HEK293 (cell line): ENCODE measurements around the gene RNF31.

Experiments used
- BCL11A ChIP-seq: fragments of 450-650 bp; formaldehyde crosslinking; IDR thresholded peaks from 2 replicates; pipeline ENCODE4 v1.5.1; 2016; ENCODE audit warnings: low read depth, missing biosample characterization, missing genetic modification characterization
- EGR2 ChIP-seq: fragments of 450-650 bp; formaldehyde crosslinking; IDR thresholded peaks from 2 replicates; pipeline ENCODE4 v1.5.1; 2016; ENCODE audit warnings: low read depth, missing biosample characterization, missing genetic modification characterization
- FEZF1 ChIP-seq: fragments of 450-650 bp; formaldehyde crosslinking; IDR thresholded peaks from 2 replicates; pipeline ENCODE4 v1.5.1; 2016; ENCODE audit warnings: missing biosample characterization, missing genetic modification characterization
- GLIS2 ChIP-seq: fragments of 450-650 bp; formaldehyde crosslinking; IDR thresholded peaks from 2 replicates; pipeline ENCODE4 v1.5.1; 2016; ENCODE audit warnings: missing biosample characterization, missing genetic modification characterization
- OVOL3 ChIP-seq: fragments of 450-650 bp; formaldehyde crosslinking; IDR thresholded peaks from 2 replicates; pipeline ENCODE4 v1.5.1; 2016; ENCODE audit warnings: missing biosample characterization, missing genetic modification characterization
- SALL2 ChIP-seq: fragments of 450-650 bp; formaldehyde crosslinking; IDR thresholded peaks from 2 replicates; pipeline ENCODE4 v1.5.0; 2017; ENCODE audit warnings: missing biosample characterization, mild to moderate bottlenecking, missing genetic modification characterization, borderline replicate concordance
- WT1 ChIP-seq: fragments of 450-650 bp; formaldehyde crosslinking; IDR thresholded peaks from 2 replicates; pipeline ENCODE4 v1.5.1; 2016; ENCODE audit warnings: missing biosample characterization, missing genetic modification characterization
- YY1 ChIP-seq: fragments of 450-650 bp; formaldehyde crosslinking; IDR thresholded peaks from 2 replicates; pipeline ENCODE4 v1.5.1; 2018; ENCODE audit warnings: missing biosample characterization, missing genetic modification characterization
- ZBTB1 ChIP-seq: fragments of 450-650 bp; formaldehyde crosslinking; IDR thresholded peaks from 2 replicates; pipeline ENCODE4 v1.5.1; 2016; ENCODE audit warnings: missing biosample characterization, missing genetic modification characterization
- ZBTB17 ChIP-seq: fragments of 450-650 bp; formaldehyde crosslinking; IDR thresholded peaks from 2 replicates; pipeline ENCODE4 v1.5.1; 2016; ENCODE audit warnings: missing biosample characterization, missing genetic modification characterization
- ZBTB20 ChIP-seq: fragments of 450-650 bp; formaldehyde crosslinking; IDR thresholded peaks from 2 replicates; pipeline ENCODE4 v1.5.1; 2016; ENCODE audit warnings: missing biosample characterization, missing genetic modification characterization
- ZEB2 ChIP-seq: fragments of 450-650 bp; formaldehyde crosslinking; IDR thresholded peaks from 2 replicates; pipeline ENCODE4 v1.5.1; 2016; ENCODE audit warnings: missing biosample characterization, missing genetic modification characterization
- ZFHX2 ChIP-seq: fragments of 450-650 bp; formaldehyde crosslinking; conservative IDR thresholded peaks from 2 replicates; pipeline ENCODE4 v1.5.1; 2016; ENCODE audit warnings: missing biosample characterization, missing genetic modification characterization
- ZFP69B ChIP-seq: fragments of 450-650 bp; formaldehyde crosslinking; IDR thresholded peaks from 2 replicates; pipeline ENCODE4 v1.5.1; 2016; ENCODE audit warnings: missing biosample characterization, missing genetic modification characterization
- ZNF121 ChIP-seq: fragments of 450-650 bp; formaldehyde crosslinking; IDR thresholded peaks from 2 replicates; pipeline ENCODE4 v1.5.1; 2016; ENCODE audit warnings: missing biosample characterization, missing genetic modification characterization
- ZNF146 ChIP-seq: fragments of 450-650 bp; formaldehyde crosslinking; IDR thresholded peaks from 2 replicates; pipeline ENCODE4 v1.5.1; 2016; ENCODE audit warnings: missing biosample characterization, missing genetic modification characterization
- ZNF175 ChIP-seq: fragments of 450-650 bp; formaldehyde crosslinking; IDR thresholded peaks from 2 replicates; pipeline ENCODE4 v1.5.1; 2016; ENCODE audit warnings: missing biosample characterization, missing genetic modification characterization
- ZNF2 ChIP-seq: fragments of 450-650 bp; formaldehyde crosslinking; IDR thresholded peaks from 2 replicates; pipeline ENCODE4 v1.5.1; 2016; ENCODE audit warnings: missing biosample characterization, missing genetic modification characterization
- ZNF324 ChIP-seq: fragments of 450-650 bp; formaldehyde crosslinking; IDR thresholded peaks from 2 replicates; pipeline ENCODE4 v1.5.1; 2016; ENCODE audit warnings: missing biosample characterization, missing genetic modification characterization
- ZNF37A ChIP-seq: fragments of 450-650 bp; IDR thresholded peaks from 2 replicates; pipeline ENCODE4 v1.5.1; 2018; ENCODE audit warnings: missing biosample characterization, missing genetic modification characterization
- ZNF48 ChIP-seq: fragments of 450-650 bp; formaldehyde crosslinking; IDR thresholded peaks from 2 replicates; pipeline ENCODE4 v1.5.1; 2016; ENCODE audit warnings: missing biosample characterization, missing genetic modification characterization
- ZNF558 ChIP-seq: fragments of 450-650 bp; formaldehyde crosslinking; IDR thresholded peaks from 2 replicates; pipeline ENCODE4 v1.5.1; 2016; ENCODE audit warnings: missing biosample characterization, missing genetic modification characterization
- ZNF561 ChIP-seq: fragments of 450-650 bp; IDR thresholded peaks from 2 replicates; pipeline ENCODE4 v1.5.1; 2018; ENCODE audit warnings: missing biosample characterization, missing genetic modification characterization, borderline replicate concordance
- ZNF600 ChIP-seq: fragments of 450-650 bp; formaldehyde crosslinking; IDR thresholded peaks from 2 replicates; pipeline ENCODE4 v1.5.1; 2016; ENCODE audit warnings: missing biosample characterization, missing genetic modification characterization
- ZNF610 ChIP-seq: fragments of 450-650 bp; formaldehyde crosslinking; IDR thresholded peaks from 2 replicates; pipeline ENCODE4 v1.5.1; 2016; ENCODE audit warnings: missing biosample characterization, missing genetic modification characterization, borderline replicate concordance
- ZNF623 ChIP-seq: fragments of 450-650 bp; formaldehyde crosslinking; IDR thresholded peaks from 2 replicates; pipeline ENCODE4 v1.5.1; 2016; ENCODE audit warnings: missing biosample characterization, missing genetic modification characterization
- ZNF654 ChIP-seq: fragments of 450-650 bp; formaldehyde crosslinking; IDR thresholded peaks from 2 replicates; pipeline ENCODE4 v1.5.1; 2016; ENCODE audit warnings: low read depth, missing biosample characterization, missing genetic modification characterization
- ZNF660 ChIP-seq: fragments of 450-650 bp; IDR thresholded peaks from 2 replicates; pipeline ENCODE4 v1.5.1; 2018; ENCODE audit warnings: missing biosample characterization, mild to moderate bottlenecking, missing genetic modification characterization
- ZNF670 ChIP-seq: fragments of 450-650 bp; formaldehyde crosslinking; IDR thresholded peaks from 2 replicates; pipeline ENCODE4 v1.5.1; 2016; ENCODE audit warnings: missing biosample characterization, missing genetic modification characterization, low read depth
- TF ChIP-seq, protein P1 (sequence below): fragments of 450-650 bp; formaldehyde crosslinking; conservative IDR thresholded peaks from 2 replicates; pipeline ENCODE4 v1.5.1; 2016; ENCODE audit warnings: low read depth, missing biosample characterization, missing genetic modification characterization
- TF ChIP-seq, protein P2 (sequence below): fragments of 450-650 bp; formaldehyde crosslinking; IDR thresholded peaks from 2 replicates; pipeline ENCODE4 v1.5.1; 2016; ENCODE audit warnings: missing biosample characterization, missing genetic modification characterization
- TF ChIP-seq, protein P3 (sequence below): fragments of 450-650 bp; formaldehyde crosslinking; IDR thresholded peaks from 2 replicates; pipeline ENCODE4 v1.5.1; 2016; ENCODE audit warnings: missing biosample characterization, missing genetic modification characterization
- TF ChIP-seq, protein P4 (sequence below): fragments of 450-650 bp; formaldehyde crosslinking; IDR thresholded peaks from 2 replicates; pipeline ENCODE4 v1.5.1; 2016; ENCODE audit warnings: missing biosample characterization, missing genetic modification characterization

RNF31 gene

DNA sequence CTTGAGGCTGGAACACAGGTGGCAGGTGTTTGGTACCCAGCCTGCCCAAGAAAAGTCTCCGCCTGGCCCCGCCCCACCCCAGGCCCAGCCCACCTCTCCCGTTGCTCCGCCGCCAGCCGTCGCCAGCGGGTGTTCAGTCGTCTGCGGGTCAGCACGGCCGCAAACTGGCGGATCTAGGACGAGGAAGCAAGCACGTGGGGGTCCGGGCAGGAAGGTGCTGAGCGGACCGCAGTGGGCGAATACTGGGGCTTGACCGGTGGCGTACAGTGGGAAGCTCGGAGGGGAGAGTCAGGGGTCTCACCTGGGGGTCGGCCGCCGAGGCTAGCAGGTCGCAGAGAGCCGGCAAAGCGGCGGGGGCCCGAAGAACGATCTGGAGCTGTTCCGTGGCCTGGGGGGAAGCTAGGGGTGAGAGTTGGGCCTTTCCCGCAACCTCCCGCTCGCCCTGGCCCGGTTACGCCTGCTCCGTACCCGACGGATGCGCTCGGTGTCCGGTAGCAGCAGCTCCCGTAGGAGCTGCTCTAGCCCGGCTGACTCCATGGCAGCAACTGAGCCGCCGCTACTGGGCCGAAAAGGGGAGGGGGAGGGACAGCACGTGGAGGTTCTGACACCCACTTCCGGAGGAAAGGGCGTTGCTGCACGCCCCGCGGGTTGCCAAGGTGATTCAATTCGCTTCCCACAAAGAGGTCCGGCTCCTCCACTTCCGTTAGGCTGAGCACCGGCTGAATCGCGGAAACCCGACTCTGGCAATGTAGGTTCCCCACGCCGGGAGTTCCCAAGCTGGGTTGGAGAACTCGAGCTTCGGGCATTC, 41.2 kb downstream of the RNF31 start, which contains the start of gene IPO4 (continued):
- TF ChIP-seq ZNF121 (tag by site-specific recombination) (0 out of 2 replicates have a peak, but pooled peaks have one; percentile 11), BCL11A (tag by site-specific recombination) (no peak), ZBTB1 (0 out of 2 replicates have a peak, but pooled peaks have one; percentile 20), ZNF175 (tag by site-specific recombination) (no peak), ZFHX2 (tag by site-specific recombination) (peak; percentile 51; the same call in 1 of the 2 replicates), ZNF623 (tag by site-specific recombination) (peak; percentile 40; the same call in 1 of the 2 replicates), ZNF37A (tag by site-specific recombination) (no peak), ZNF654 (tag by site-specific recombination) (no peak), ZNF48 (tag by site-specific recombination) (no peak), ZFP69B (tag by site-specific recombination) (peak; percentile 73; the same call in 1 of the 2 replicates), ZNF660 (peak; percentile 98), EGR2 (tag by site-specific recombination) (peak; percentile 57), OVOL3 (peak; percentile 73; the same call in 1 of the 2 replicates), GLIS2 (tag by site-specific recombination) (peak; percentile 81), ZNF324 (tag by site-specific recombination) (peak; percentile 96), YY1 (tag by site-specific recombination) (peak; percentile 71; the same call in 1 of the 2 replicates), ZEB2 (tag by site-specific recombination) (peak; percentile 79), ZNF2 (peak; percentile 91), WT1 (tag by site-specific recombination) (peak; percentile 72), ZNF561 (tag by site-specific recombination) (peak; percentile 97), FEZF1 (tag by site-specific recombination) (0 out of 2 replicates have a peak, but pooled peaks have one; percentile 27), ZNF600 (tag by site-specific recombination) (peak; percentile 86), SALL2 (tag by site-specific recombination) (0 out of 2 replicates have a peak, but pooled peaks have one; percentile 77), ZNF670 (tag by site-specific recombination) (no peak), ZNF558 (0 out of 2 replicates have a peak, but pooled peaks have one; percentile 50), ZNF146 (tag by site-specific recombination) (peak; percentile 88), ZBTB17 (peak; percentile 91), ZBTB20 (tag by site-specific recombination) (peak; percentile 55; the same call in 1 of the 2 replicates), ZNF610 (tag by site-specific recombination) (peak; percentile 83; the same call in 1 of the 2 replicates)
- TF ChIP-seq, protein P1, sequence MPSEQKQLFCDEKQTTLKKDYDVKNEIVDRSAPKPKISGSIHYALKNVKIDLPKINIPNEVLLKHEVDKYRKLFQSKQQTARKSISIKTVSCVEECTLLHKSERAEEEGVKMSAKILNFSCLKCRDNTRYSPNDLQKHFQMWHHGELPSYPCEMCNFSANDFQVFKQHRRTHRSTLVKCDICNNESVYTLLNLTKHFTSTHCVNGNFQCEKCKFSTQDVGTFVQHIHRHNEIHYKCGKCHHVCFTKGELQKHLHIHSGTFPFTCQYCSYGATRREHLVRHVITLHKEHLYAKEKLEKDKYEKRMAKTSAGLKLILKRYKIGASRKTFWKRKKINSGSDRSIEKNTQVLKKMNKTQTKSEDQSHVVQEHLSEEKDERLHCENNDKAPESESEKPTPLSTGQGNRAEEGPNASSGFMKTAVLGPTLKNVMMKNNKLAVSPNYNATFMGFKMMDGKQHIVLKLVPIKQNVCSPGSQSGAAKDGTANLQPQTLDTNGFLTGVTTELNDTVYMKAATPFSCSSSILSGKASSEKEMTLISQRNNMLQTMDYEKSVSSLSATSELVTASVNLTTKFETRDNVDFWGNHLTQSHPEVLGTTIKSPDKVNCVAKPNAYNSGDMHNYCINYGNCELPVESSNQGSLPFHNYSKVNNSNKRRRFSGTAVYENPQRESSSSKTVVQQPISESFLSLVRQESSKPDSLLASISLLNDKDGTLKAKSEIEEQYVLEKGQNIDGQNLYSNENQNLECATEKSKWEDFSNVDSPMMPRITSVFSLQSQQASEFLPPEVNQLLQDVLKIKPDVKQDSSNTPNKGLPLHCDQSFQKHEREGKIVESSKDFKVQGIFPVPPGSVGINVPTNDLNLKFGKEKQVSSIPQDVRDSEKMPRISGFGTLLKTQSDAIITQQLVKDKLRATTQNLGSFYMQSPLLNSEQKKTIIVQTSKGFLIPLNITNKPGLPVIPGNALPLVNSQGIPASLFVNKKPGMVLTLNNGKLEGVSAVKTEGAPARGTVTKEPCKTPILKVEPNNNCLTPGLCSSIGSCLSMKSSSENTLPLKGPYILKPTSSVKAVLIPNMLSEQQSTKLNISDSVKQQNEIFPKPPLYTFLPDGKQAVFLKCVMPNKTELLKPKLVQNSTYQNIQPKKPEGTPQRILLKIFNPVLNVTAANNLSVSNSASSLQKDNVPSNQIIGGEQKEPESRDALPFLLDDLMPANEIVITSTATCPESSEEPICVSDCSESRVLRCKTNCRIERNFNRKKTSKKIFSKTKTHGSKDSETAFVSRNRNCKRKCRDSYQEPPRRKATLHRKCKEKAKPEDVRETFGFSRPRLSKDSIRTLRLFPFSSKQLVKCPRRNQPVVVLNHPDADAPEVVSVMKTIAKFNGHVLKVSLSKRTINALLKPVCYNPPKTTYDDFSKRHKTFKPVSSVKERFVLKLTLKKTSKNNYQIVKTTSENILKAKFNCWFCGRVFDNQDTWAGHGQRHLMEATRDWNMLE (tag by site-specific recombination), result peak; percentile 93
- TF ChIP-seq, protein P2, sequence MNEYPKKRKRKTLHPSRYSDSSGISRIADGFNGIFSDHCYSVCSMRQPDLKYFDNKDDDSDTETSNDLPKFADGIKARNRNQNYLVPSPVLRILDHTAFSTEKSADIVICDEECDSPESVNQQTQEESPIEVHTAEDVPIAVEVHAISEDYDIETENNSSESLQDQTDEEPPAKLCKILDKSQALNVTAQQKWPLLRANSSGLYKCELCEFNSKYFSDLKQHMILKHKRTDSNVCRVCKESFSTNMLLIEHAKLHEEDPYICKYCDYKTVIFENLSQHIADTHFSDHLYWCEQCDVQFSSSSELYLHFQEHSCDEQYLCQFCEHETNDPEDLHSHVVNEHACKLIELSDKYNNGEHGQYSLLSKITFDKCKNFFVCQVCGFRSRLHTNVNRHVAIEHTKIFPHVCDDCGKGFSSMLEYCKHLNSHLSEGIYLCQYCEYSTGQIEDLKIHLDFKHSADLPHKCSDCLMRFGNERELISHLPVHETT, result peak; percentile 99
- TF ChIP-seq, protein P3, sequence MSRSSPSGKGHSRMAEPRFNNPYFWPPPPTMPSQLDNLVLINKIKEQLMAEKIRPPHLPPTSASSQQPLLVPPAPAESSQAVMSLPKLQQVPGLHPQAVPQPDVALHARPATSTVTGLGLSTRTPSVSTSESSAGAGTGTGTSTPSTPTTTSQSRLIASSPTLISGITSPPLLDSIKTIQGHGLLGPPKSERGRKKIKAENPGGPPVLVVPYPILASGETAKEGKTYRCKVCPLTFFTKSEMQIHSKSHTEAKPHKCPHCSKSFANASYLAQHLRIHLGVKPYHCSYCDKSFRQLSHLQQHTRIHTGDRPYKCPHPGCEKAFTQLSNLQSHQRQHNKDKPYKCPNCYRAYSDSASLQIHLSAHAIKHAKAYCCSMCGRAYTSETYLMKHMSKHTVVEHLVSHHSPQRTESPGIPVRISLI (tag by site-specific recombination), result no peak
- TF ChIP-seq, protein P4, sequence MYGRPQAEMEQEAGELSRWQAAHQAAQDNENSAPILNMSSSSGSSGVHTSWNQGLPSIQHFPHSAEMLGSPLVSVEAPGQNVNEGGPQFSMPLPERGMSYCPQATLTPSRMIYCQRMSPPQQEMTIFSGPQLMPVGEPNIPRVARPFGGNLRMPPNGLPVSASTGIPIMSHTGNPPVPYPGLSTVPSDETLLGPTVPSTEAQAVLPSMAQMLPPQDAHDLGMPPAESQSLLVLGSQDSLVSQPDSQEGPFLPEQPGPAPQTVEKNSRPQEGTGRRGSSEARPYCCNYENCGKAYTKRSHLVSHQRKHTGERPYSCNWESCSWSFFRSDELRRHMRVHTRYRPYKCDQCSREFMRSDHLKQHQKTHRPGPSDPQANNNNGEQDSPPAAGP (tag by site-specific recombination), result peak; percentile 99
